ENCODE results near the gene EXOC2. TPM values are rescaled to one million over a fixed set of nuclear protein-coding genes. Genes with fewer than 3 reads are reported as not detected.

Gene EXOC2
- total and polyA plus RNA-seq, 10 of the 15 experiments (the other 5 are each of a cell fraction or from before 2014, with no cell fraction given) = 8.7 to 32.8 (median 20.7) TPM

- TF ChIP-seq, protein P1, sequence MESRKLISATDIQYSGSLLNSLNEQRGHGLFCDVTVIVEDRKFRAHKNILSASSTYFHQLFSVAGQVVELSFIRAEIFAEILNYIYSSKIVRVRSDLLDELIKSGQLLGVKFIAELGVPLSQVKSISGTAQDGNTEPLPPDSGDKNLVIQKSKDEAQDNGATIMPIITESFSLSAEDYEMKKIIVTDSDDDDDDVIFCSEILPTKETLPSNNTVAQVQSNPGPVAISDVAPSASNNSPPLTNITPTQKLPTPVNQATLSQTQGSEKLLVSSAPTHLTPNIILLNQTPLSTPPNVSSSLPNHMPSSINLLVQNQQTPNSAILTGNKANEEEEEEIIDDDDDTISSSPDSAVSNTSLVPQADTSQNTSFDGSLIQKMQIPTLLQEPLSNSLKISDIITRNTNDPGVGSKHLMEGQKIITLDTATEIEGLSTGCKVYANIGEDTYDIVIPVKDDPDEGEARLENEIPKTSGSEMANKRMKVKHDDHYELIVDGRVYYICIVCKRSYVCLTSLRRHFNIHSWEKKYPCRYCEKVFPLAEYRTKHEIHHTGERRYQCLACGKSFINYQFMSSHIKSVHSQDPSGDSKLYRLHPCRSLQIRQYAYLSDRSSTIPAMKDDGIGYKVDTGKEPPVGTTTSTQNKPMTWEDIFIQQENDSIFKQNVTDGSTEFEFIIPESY (IDR thresholded peaks at IDR 0.05) = no peak
- TF ChIP-seq SP1 (IDR thresholded peaks at IDR 0.05; ENCODE audit: low read depth, low read length) = no peak
- TF ChIP-seq ELK1 (IDR thresholded peaks at IDR 0.05; ENCODE audit: low read depth, low read length) = no peak
- TF ChIP-seq, protein P2, sequence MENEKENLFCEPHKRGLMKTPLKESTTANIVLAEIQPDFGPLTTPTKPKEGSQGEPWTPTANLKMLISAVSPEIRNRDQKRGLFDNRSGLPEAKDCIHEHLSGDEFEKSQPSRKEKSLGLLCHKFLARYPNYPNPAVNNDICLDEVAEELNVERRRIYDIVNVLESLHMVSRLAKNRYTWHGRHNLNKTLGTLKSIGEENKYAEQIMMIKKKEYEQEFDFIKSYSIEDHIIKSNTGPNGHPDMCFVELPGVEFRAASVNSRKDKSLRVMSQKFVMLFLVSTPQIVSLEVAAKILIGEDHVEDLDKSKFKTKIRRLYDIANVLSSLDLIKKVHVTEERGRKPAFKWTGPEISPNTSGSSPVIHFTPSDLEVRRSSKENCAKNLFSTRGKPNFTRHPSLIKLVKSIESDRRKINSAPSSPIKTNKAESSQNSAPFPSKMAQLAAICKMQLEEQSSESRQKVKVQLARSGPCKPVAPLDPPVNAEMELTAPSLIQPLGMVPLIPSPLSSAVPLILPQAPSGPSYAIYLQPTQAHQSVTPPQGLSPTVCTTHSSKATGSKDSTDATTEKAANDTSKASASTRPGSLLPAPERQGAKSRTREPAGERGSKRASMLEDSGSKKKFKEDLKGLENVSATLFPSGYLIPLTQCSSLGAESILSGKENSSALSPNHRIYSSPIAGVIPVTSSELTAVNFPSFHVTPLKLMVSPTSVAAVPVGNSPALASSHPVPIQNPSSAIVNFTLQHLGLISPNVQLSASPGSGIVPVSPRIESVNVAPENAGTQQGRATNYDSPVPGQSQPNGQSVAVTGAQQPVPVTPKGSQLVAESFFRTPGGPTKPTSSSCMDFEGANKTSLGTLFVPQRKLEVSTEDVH (IDR thresholded peaks at IDR 0.05; ENCODE audit: low read depth, partially characterized antibody) = no peak
- TF ChIP-seq ZBED1 (IDR thresholded peaks at IDR 0.05; ENCODE audit: borderline replicate concordance) = no peak
- no peak for TF ChIP-seq GATAD2B (conservative IDR thresholded peaks at IDR 0.05; ENCODE audit: low read depth)
- no peak for TF ChIP-seq EZH2 (IDR thresholded peaks at IDR 0.05; ENCODE audit: borderline replicate concordance, control insufficient read depth, low read depth, low read length)
These were observed 106.4 kb downstream of the EXOC2 start (continued) for GRCh38 chr6:586553-586952.
